Measurements from ENCODE around the gene PAXIP1. TPM values are rescaled to one million over a fixed set of nuclear protein-coding genes. Genes with fewer than 3 reads are reported as not detected.

PAXIP1 gene
- total RNA-seq, 1 experiment from 2014 or later, result 32.6 TPM

GRCh38 chr7:154917808-154918160, 85.1 kb downstream of the PAXIP1 start:
- no peak overlapping the region for H3K4me3 Mint-ChIP-seq

More at GRCh38 chr7:154917808-154918160, 85.1 kb downstream of the PAXIP1 start:
- Histone ChIP-seq H3T11ph (ENCODE audit: low read length) (no peak overlapping the region), H3K4me1 (ENCODE audit: insufficient read depth, low read length) (no peaks in the 10 kb centered on the region), H4K91ac (ENCODE audit: insufficient read length, low read depth, low read length) (no peak overlapping the region), H4K20me1 (ENCODE audit: control insufficient read depth, insufficient read depth, insufficient read length) (no peaks in the 10 kb centered on the region), H2BK5ac (ENCODE audit: insufficient read length, low read length) (no peak overlapping the region), H3K18ac (ENCODE audit: insufficient read length, low read depth, low read length) (no peak overlapping the region), H3K9ac (ENCODE audit: extremely low read depth, insufficient read length, low read length) (no peak overlapping the region), H4K8ac (replicated peaks; ENCODE audit: insufficient read length, low read depth, low read length) (no peak overlapping the region), H2BK12ac (ENCODE audit: insufficient read length, low read depth, low read length) (no peak overlapping the region), H3K79me1 (ENCODE audit: insufficient read depth, low read depth, low read length, poor library complexity, severe bottlenecking) (no peaks in the 10 kb centered on the region), H2AK5ac (ENCODE audit: insufficient read length, low read length) (no peak overlapping the region), H3K9me3 (ENCODE audit: control insufficient read depth, low read depth, low read length) (no peaks in the 10 kb centered on the region), H2AFZ (ENCODE audit: low read length) (no peak overlapping the region), H3K23ac (ENCODE audit: insufficient read length, low read depth, low read length) (no peak overlapping the region), H2BK20ac (ENCODE audit: low read depth, low read length, poor library complexity, severe bottlenecking) (no peak overlapping the region), H3K14ac (ENCODE audit: insufficient read depth, low read length) (no peak overlapping the region), H3K4ac (ENCODE audit: low read depth, low read length) (no peak overlapping the region), H3K27ac (ENCODE audit: insufficient read length, low read depth, low read length) (no peak overlapping the region), H4K5ac (ENCODE audit: insufficient read length, low read depth, low read length) (no peak overlapping the region), H3K27me3 (ENCODE audit: insufficient read depth, low read length) (no peaks in the 10 kb centered on the region), H3K4me2 (ENCODE audit: insufficient read depth, insufficient read length, low read length) (no peak overlapping the region), H2BK120ac (ENCODE audit: low read depth, low read length, poor library complexity, severe bottlenecking) (no peak overlapping the region), H2BK15ac (ENCODE audit: low read depth, low read length) (no peak overlapping the region), H3K56ac (ENCODE audit: insufficient read length, low read depth, low read length) (no peak overlapping the region), H3K79me2 (ENCODE audit: insufficient read depth, low read length) (no peaks in the 10 kb centered on the region), H3K23me2 (ENCODE audit: insufficient read length, low read depth, low read length, poor library complexity, severe bottlenecking) (peaks cover 3% of the 10 kb centered on the region)
- H3K9me3 Mint-ChIP-seq, result peaks cover 0 to 5% of the 10 kb centered on the region in 2 experiments; a peak in 3 of 5 replicates
- no peak for TF ChIP-seq CTCF (conservative IDR thresholded peaks at IDR 0.05)
- peaks cover 5 to 7% of the 10 kb centered on the region in 2 experiments for H3K4me1 Mint-ChIP-seq
- DNase-seq, result no peak
- H3K36me3 Mint-ChIP-seq (ENCODE audit: insufficient read depth in 1 of 3, low read depth in 3 of 3), result peaks cover 0 to 2% (median 0%) of the 10 kb centered on the region in 3 experiments; a peak in 2 of 7 replicates
- H3K27ac Mint-ChIP-seq, result no peak overlapping the region
- no CpG with 5 or more reads among the region's 7 CpGs for WGBS (ENCODE audit: extremely low coverage, insufficient read length, low lambda C conversion rate)
- H3K27me3 Mint-ChIP-seq (ENCODE audit: low read depth), result peaks cover 27% of the 10 kb centered on the region
